ENCODE data around the gene HNF4A.
A peak's percentile ranks its signal among the peaks of the same experiment; 100 is the strongest.
"Not testable (repeated sequence)": the region's sequence is repeated elsewhere in the genome, so short reads cannot be mapped to it uniquely, and the experiment has no call there.

Gene HNF4A

GRCh38 chr20:44355498-44356352 lies at the start of gene HNF4A:
TSS of gene HNF4A (plus strand) at chr20:44355699. CDS start at chr20:44355805, 106 bp downstream.
- no peak for DNase-seq

GRCh38 chr20:44306927-44307326 lies 48.6 kb upstream of the HNF4A start:
- no peak for DNase-seq

- DNase-seq: peak; percentile 45 to 47
Observed at GRCh38 chr20:44309763-44310663, 45.5 kb upstream of the HNF4A start.

- peak; percentile 95 to 99 for DNase-seq
Observed at GRCh38 chr20:44310664-44311639, 44.5 kb upstream of the HNF4A start, which contains the start of gene FITM2. TSS of gene FITM2 (minus strand) at chr20:44311202. CDS start at chr20:44311148, 54 bp downstream.

- no peak for DNase-seq
Observed at GRCh38 chr20:44314870-44315269, 40.6 kb upstream of the HNF4A start.

- DNase-seq: peak in 1 of 2 donors; percentile 10
Observed at GRCh38 chr20:44319839-44320422, 35.6 kb upstream of the HNF4A start.

GRCh38 chr20:44324343-44324742 lies 31.2 kb upstream of the HNF4A start:
- DNase-seq: no peak

- no peak for DNase-seq
Observed at GRCh38 chr20:44326391-44327159, 28.9 kb upstream of the HNF4A start.

GRCh38 chr20:44327748-44328147 lies 27.8 kb upstream of the HNF4A start:
- not testable (repeated sequence) for DNase-seq

- DNase-seq: no peak
Observed at GRCh38 chr20:44328428-44328827, 27.1 kb upstream of the HNF4A start.

- no peak for DNase-seq
Observed at GRCh38 chr20:44331201-44331600, 24.3 kb upstream of the HNF4A start.

- no peak for DNase-seq
Observed at GRCh38 chr20:44334306-44334705, 21.2 kb upstream of the HNF4A start.

GRCh38 chr20:44334709-44335108 lies 20.8 kb upstream of the HNF4A start:
- no peak for DNase-seq

GRCh38 chr20:44335675-44336074 lies 19.8 kb upstream of the HNF4A start:
- DNase-seq: no peak

GRCh38 chr20:44336086-44336485 lies 19.4 kb upstream of the HNF4A start:
- no peak for DNase-seq

- no peak for DNase-seq
Observed at GRCh38 chr20:44336725-44337380, 18.6 kb upstream of the HNF4A start, which contains the start of gene R3HDML. TSS of gene R3HDML (plus strand) at chr20:44337043. CDS start at chr20:44337158, 115 bp downstream.

GRCh38 chr20:44342248-44342647 lies 13.3 kb upstream of the HNF4A start:
- no peak for DNase-seq

GRCh38 chr20:44343162-44343675 lies 12.3 kb upstream of the HNF4A start:
- DNase-seq: no peak

GRCh38 chr20:44344723-44345122 lies 10.8 kb upstream of the HNF4A start:
- DNase-seq: no peak

- DNase-seq: no peak
Observed at GRCh38 chr20:44345147-44345546, 10.4 kb upstream of the HNF4A start.

Data from inflammatory macrophage treated with lipopolysaccharide for 1 hour (primary cell).